Activated gamma-delta T cell treated with anti-CD3 and anti-CD28 coated beads, Interleukin-2, amount 50 U/mL, for 16 hours (primary cell): ENCODE results near the gene PML.
"Not testable (repeated sequence)": the region's sequence is repeated elsewhere in the genome, so short reads cannot be mapped to it uniquely, and the experiment has no call there.

Source experiments
- DNase-seq: peaks from one replicate; pipeline ENCODE4 v3.0.0-alpha.2; 2020; ENCODE audit warnings: low read depth

Gene PML

DNA sequence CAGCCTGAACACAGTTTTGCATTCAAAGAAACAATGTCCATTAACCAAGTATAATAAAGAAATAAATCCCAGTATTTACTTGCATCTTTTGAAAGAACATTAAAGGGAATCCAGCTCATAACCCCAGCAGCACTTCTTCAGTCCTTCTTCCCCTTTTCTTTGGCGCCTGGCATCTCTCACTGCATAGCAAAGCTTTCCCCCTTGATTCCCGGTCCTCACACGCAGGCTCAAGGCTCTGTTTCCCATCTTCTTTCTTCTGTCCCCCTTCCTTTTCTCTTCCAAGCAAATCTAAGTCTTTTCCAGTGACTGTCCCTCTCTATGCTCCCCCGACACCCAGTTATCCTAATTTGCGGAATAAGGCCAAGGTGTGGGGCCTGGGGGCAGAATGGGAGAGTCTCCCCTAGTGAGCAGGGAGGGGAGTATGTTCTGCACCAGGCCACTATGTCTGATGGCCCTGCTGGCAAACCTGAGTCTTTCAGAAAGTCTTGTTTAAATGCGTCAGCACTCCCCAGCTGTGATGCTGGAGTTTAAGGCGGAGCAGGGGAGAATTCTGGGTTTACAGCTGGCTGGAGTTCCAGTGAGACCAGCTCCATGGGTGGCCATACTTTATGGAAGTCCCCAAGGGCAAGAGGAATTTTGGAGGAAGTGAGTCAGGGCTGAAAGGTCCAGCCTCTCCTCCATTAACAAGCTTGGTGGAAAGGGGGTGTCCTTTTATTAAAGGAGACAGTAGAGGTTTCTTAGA lies 45.8 kb downstream of the PML start:
- no peak for DNase-seq

DNA sequence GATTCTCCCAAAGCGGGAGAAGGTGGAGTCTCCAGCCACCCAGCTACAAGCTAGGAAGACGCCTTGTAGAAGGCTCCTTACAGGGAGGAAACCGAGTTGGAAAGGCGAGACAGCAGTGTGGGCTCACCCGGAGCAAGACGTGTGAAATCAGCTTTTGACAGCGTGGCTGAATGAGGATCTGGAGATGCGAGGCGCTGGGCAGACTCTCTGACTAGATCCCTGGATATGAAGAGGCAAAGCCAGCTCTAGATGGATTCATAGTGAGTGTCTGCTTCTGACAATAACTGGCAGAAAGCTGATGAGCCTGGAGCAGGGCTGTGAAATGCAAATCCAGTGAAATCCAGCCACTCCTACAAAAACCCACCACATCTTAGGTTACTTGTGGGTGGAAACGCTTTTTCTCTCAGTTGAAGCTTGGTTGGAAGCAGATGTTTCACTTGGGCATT lies 46.8 kb downstream of the PML start:
- no peak for DNase-seq

DNA sequence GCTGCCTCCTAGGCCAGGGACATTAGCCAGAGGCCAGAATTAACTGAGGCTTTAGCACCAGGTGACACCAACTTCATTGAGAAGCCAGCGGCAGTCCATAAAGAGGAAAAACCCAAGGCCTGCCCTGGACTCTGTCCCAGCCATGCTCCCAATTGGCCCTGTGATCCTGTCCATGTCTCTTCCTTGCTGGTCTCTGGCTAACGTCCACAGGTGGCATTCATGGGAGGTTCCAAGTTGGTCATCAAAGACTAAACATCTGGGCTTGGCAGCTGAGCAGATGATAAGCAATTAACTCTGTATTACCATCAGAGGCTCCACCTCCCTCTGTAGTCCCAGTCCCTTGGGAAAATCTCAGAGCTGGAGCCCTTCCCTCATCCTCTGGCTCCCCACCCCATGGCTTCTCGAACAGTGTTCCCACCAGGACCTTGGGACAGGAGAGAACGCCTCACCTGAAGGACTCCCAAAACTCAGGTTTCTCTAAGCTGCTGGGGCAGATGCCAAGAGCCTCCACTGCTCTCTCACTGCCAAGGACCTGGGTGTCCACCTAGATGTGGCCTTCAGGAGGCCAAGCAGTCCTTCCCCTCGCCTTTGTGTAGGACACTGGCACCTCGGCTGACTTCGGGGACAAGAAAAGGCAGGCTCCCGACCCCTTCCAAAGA lies 47.4 kb downstream of the PML start:
- no peak for DNase-seq

DNA sequence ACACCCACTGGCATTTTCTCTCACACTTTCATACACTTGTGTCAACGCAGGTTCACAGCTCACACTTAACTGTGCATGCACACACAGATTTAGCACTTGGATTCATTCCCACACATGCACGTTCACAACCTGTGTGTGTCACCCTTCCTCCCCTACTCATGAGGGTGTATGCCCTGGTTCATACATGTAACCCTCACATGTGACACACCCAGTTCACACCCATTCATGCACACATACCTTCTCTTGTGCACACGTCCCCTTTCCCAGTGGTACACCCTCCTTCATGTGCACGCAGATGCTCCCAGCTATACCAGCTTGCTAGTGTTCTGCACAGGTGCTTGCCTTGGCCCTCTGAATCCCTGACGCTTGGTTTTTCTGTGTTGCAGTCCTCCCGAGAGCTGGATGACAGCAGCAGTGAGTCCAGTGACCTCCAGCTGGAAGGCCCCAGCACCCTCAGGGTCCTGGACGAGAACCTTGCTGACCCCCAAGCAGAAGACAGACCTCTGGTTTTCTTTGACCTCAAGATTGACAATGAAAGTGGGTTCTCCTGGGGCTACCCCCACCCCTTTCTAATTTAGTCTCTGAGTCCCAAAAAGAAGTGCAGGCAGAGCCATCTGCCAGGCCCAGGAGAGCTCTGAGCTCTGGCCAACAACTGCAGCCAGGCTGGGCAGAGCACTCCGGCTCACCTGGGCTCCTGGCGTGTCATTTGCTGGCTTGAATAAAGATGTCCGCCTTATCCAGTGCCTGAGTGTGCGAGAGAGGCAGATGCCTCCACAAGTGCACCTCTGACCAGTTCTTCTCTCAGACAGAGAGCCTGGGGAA lies 48.3 kb downstream of the PML start:
- DNase-seq = no peak

DNA sequence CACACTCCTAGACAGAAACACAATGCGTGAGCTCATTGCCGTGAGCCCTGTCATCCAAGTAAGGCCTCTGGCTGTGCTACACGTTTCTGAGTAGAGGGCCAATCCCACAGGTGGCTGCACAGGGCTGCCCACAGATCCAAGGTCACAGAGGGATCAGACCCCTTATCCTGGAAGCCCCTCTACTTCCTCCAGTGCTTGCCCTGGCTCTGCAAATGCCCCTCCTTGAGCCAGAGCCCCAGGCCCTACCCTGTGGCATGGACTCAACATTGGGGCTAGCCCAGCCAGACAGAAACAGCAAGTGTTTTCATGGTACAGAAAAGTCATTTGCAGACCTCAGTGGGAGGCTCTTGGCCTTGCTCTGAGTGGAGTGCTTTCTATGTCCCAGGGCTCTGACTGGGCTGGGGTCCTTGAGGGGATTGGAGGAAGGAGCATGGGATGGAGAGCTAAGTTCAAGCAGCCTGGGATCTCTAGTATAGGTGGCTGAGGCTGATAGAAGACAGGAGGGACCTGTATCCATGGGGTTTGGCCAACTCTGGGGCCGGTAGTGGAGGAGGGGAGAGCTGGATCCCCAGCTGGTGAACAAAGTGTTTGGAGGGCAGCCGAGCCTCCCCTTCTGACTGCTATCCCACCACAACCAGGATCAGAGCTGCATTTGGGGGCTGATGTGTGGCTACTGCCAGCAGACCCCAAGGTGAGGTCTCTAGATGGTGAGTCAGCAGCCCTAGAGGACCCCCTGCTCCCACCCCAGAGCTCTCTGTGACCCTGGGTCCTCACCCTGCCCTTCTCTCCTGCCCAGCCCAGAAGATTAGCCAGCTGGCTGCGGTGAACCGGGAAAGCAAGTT lies 49.1 kb downstream of the PML start:
- no peak for DNase-seq

DNA sequence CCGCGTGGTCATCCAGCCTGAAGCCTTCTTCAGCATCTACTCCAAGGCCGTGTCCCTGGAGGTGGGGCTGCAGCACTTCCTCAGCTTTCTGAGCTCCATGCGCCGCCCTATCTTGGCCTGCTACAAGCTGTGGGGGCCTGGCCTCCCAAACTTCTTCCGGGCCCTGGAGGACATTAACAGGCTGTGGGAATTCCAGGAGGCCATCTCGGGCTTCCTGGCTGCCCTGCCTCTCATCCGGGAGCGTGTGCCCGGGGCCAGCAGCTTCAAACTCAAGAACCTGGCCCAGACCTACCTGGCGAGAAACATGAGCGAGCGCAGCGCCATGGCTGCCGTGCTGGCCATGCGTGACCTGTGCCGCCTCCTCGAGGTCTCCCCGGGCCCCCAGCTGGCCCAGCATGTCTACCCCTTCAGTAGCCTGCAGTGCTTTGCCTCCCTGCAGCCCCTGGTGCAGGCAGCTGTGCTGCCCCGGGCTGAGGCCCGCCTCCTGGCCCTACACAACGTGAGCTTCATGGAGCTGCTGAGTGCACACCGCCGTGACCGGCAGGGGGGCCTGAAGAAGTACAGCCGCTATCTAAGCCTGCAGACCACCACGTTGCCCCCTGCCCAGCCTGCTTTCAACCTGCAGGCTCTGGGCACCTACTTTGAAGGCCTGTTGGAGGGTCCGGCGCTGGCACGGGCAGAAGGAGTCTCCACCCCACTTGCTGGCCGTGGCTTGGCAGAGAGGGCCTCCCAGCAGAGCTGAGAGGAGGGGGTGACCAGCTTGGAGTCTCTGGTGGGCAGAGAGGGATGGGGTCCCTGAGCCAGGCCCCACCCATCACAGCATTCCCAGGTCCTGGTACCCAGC lies 50.0 kb downstream of the PML start:
- no peak for DNase-seq

DNA sequence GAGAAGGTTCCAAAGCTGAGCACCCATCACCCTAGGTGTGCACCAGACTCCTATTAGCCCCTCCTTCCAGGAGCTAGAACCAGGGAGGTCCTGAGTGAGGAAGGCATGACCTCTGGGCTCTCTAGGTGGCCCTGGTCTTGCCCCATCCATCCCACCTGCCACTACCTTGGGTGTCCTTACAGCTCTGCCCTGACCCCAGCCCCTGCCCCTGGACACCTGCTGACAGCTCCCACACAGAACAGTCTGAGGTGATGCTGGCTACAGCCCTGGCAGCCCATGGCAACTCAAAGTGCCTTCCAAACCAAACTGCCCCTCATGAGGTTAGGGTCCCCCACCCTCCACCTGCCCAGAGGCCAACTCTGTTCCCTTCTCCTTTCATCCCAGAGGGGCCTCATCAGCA lies 50.7 kb downstream of the PML start:
- DNase-seq = no peak

DNA sequence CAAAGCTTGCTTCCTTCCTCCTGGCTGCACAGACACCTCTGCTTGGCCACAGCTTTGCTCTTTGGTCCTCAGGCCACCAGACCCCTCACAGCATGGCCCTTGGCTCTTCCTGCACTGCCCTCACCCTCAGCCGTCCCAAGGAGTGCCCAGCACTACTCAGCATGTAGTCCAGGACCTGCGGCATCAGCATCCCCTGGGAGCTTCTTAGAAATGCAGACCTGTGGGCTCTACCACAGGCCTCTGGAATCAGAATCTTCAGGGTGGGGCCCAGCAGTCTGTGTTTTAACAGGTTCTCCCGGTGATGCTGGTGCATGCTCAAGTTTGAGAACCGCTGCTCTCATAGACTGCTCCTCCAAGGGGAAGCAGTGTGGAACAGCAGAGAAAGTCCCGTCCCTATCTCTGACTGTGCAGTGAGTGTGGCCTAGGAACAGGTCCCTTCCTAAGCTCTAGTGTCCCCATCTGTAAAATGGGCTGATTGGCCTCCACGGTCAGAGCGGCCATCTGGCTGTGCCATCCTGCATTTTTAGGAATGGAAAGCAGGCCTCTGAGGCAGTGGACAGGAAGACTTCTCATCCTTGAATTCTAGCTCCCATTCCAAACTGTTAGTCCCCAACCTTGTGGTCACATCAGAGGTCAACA lies 51.2 kb downstream of the PML start:
- no peak for DNase-seq

DNA sequence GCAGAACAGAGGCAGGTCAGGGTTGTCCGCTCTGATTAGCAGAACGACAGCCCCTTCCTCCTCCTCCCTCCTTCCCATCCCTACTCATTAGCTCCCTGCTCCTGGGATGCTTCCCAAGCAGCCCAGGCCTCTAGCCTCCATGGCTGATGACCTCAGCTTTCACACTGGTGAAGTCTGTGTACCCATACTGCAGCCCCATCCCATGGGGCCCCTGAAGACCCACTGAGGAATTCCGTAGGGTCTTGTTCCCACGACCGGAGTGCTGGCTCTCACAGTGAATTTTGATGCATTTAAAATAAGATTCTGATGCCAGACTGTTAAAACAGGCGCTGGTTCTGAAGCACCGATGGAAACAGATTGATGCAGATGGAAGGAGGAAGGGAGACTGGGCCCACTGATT lies 51.8 kb downstream of the PML start:
- DNase-seq = no peak

DNA sequence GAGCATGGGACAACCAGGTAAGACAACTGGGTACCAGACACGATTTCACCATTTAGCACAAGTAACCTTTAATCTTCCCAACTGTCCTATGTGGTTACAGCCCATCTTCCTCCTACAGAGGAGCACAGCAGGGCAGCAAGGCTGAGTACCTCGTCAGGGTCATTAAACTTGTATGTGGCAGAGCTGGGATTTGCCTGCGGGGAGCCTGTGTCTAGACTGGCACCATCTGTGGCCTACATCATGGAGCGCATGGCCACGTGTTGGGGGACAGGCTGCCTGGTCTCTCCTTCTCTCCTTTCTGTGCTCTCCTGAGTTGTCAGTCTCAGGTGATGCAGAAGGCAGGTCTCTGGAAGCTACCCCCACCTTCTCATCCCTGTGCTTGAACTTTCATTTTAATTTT lies 55.6 kb downstream of the PML start:
- DNase-seq = no peak

DNA sequence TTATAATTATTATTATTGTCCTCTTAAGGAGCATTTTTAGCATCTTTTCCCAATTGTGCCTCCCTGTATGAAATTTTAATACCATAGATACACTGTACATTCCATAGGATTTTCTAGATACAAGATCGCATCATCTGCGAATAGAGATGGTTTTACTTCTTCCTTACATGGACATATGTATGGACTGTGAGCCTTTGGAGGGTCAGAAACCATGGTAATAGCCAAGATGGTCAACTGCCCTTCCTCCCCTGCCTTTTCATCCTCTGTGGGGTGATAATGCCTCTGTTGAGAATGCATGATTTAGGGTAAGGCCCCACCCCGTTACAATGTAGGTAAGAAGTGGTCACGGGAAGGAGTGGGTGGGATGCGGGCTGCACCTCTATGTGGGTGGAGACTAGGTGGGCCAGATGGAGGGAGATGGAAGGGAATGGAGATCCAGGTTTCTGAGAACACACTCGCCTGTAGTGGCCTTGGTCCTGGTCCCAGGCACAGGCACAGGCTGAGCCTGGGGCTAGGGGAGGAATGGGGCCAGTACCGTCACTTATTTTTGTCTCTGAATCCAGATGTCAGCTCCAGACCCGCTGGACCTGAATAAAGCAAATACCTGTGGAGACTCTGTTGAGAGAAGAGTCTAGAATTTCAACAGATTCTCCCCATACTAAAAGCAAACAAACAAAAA lies 56.2 kb downstream of the PML start:
- DNase-seq = no peak

DNA sequence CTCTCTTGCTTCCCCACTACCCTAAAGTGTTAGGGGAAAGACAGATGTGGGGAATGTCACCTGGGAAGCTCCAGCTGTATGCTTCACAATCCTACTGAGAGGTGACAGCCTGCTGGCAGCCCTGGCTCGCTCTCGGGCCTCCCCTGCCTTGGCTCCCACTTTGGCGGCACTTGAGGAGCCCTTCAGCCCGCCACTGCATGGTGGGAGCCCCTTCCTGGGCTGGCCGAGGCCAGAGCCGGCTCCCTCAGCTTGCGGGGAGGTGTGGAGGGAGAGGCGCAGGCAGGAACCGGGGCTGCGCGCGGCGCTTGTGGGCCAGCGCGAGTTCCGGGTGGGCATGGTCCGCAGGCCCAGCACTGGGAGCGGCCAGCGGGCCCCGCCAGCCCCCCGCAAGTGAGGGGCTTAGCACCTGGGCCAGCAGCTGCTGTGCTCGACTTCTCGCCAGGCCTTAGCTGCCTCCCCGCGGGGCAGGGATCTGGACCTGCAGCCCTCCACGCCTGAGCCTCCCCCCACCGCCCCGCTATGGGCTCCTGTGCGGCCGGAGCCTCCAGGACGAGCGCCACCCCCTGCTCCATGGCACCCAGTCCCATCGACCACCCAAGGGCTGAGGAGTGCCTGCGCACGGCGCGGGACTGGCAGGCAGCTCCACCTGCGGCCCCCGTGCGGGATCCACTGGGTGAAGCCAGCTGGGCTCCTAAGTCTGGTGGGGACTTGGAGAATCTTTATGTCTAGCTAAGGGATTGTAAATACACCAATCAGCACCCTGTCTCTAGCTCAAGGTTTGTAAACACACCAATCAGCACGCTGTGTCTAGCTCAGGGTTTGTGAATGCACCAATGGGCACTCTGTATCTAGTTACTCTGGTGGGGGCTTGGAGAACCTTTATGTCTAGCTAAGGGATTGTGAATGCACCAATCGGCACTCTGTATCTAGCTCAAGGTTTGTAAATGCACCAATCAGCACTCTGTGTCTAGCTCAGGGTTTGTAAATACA lies 58.0 kb downstream of the PML start:
- DNase-seq = not testable (repeated sequence)

DNA sequence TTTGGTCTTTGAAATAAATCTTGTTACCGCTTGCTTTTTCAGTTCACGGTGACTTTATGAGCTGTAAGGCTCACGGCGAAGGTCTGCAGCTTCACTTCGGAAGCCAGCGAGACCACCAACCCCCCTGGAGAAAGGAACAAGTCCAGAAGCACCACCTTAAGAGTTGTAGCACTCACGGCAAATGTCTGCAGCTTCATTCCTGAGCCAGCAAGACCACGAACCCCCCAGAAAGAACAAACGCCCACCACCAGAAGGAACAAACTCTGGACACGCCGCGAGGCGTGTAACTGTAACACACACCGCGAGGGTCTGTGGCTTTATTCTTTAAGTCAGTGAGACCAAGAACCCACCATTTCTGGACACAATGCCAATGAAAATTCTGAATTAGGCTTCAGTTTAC lies 59.0 kb downstream of the PML start:
- no peak for DNase-seq

DNA sequence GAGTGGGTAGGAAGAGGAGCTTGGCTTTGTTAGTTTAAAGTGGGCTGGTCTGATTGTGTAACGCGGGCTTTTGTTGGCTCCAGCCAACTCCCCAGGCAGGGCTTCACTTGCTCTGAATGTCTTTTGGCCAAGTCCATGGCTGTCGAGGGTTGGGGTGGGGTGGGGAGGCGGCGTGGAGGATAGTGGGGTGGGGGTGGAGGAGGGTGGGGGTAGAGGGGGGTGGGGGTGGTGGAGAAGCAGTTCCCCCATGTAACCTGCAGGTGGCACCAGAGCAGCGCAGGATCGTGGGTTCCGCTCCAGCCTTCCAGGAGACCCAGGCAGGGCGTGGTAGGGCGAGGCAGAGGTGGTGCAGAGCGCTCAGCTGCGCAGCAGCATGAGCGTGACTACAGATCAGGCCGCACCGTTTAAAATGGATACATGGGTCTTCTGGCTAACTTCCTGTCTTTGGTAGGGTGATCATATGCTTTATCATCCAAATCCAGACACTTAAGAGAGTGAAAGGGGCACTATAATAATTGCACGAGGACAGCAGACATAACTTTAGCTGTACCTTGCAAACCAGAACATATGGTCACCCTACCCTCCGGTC lies 59.5 kb downstream of the PML start:
- peak; percentile 28 for DNase-seq

DNA sequence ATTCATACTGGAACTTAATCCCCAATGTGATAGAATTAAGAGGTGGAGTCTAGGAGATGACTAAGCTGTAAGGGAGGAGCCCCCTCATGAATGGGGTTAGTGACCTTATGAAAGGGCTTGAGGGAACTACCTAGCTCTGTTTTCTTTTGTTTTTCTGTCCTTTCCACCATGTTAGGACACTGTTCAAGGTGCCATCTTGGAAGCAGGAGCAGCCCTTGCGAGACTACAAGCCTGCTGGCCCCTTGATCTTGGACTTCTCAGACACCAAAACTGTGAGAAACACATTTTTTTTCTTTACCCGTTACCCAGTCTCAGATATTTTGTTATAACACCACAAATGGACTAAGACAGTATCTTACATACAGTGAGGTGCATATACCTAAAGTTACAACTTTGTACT lies 61.3 kb downstream of the PML start:
- no peak for DNase-seq

DNA sequence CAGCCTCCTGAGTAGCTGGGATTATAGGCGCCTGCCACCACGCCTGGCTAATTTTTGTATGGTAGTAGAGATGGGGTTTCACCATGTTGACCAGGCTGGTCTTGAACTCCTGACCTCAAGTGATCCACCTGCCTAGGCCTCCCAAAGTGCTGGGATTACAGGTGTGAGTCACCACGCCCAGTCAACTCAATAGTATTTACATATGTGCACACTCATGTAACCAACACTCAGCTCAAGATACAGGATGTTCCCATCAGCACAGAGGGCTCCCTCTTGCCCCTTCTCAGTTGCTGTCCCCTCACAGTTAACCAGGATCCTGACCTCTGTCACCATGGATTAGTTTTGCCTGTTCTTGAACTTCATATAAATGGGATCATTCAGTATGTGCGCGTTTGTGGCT lies 61.8 kb downstream of the PML start:
- DNase-seq = not testable (repeated sequence)

DNA sequence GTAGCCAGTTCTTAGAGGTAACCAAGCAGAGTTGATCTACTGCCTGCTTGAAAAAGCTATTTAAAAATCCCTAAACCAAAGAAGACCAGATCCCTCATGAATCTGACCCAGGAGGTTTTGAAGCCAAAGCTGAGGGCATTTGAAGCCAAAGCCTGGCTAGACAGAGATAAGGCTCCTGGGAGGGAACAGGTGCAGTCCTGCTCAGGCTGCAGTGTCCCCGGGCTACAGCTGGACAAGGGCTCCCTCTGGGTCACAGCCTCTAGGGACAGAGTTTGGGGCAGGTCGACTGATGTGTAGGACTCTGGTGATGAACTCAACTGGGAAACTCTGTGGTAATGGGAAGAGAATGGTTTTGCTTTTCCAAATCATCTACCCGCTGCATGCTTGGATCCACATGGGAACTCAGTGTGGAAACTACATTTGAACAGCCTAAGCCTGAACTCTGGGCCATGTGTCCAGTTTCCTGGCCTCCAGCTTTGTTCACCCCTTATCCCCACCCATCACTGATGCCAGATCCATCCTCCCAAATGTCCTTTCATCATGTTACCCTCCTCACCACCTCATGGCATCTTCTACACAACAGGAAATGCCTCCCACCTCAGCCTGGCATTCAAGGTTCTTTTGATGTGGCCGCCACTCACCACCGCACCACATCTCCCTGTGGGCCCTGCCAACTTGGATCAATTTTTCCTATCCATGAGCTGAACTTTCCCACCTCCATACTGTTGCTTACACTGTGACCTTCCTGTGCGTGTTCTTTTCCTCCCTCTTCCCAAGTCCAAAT lies 64.7 kb downstream of the PML start:
- not testable (repeated sequence) for DNase-seq

DNA sequence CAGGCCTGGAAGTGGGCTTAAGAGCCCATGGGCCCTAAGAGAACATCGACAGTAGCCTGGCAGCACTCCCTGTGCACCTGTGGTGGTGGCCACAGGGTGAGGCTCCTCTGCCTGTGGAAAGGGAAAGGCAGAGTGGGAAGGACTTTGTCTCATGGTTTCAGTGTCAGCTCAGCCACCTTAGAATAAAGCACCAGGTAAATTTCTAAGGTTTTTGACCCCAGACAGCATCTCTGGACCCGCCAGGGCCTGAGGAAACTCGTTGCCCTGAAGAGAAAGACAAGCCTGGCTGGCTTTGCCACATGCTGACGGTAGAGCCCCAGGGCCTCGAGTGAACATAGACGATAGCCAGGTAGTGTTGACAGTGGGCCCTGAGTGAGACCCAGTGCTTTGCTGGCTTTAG lies 65.7 kb downstream of the PML start:
- DNase-seq = no peak
